Measurements from ENCODE around the gene PRRC2A. TPM values are rescaled to one million over a fixed set of nuclear protein-coding genes. Genes with fewer than 3 reads are reported as not detected.

PRRC2A gene
- total RNA-seq, 1 donor = 68.0 TPM

- H3K4me3 ChIP-seq (ENCODE audit: low read depth, low read length) = no peak overlapping the region
- TF ChIP-seq, protein P1, sequence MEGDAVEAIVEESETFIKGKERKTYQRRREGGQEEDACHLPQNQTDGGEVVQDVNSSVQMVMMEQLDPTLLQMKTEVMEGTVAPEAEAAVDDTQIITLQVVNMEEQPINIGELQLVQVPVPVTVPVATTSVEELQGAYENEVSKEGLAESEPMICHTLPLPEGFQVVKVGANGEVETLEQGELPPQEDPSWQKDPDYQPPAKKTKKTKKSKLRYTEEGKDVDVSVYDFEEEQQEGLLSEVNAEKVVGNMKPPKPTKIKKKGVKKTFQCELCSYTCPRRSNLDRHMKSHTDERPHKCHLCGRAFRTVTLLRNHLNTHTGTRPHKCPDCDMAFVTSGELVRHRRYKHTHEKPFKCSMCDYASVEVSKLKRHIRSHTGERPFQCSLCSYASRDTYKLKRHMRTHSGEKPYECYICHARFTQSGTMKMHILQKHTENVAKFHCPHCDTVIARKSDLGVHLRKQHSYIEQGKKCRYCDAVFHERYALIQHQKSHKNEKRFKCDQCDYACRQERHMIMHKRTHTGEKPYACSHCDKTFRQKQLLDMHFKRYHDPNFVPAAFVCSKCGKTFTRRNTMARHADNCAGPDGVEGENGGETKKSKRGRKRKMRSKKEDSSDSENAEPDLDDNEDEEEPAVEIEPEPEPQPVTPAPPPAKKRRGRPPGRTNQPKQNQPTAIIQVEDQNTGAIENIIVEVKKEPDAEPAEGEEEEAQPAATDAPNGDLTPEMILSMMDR (IDR thresholded peaks at IDR 0.05; ENCODE audit: insufficient read depth, low read length) = no peak
- DNase-seq (ENCODE audit: low read depth) = no peak
Observed at GRCh38 chr6:31639449-31639861, 18.9 kb downstream of the PRRC2A start.

DNA sequence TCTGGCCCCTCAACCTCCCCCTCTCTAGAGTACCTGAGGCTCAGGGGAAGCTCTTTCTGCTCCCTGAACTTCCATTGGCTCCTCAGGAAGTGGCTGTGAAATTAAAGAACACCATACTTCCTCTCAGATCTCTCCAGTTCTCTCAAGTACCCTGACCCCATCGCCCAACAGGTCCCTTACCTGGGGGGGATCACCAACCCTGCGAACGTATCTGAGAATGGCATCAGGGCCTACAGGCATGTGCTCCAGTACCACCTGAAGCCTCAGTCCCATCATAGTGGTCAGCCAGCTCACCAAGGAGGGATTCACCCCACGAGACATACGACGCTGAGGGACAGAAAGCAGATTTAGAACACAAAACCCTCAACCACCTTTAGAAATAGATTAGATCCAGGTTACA is 20.1 kb downstream of the PRRC2A start:
- no peak for DNase-seq (ENCODE audit: low read depth)
- TF ChIP-seq, protein P1 (IDR thresholded peaks at IDR 0.05; ENCODE audit: insufficient read depth, low read length) = no peak
- H3K4me3 ChIP-seq (ENCODE audit: low read depth, low read length) = no peak overlapping the region

GRCh38 chr6:31641370-31641769 is 20.9 kb downstream of the PRRC2A start:
- TF ChIP-seq, protein P1 (IDR thresholded peaks at IDR 0.05; ENCODE audit: insufficient read depth, low read length) = no peak

GRCh38 chr6:31642798-31643570 is 22.5 kb downstream of the PRRC2A start:
- DNase-seq (ENCODE audit: low read depth) = no peak
- H3K4me3 ChIP-seq (ENCODE audit: low read depth, low read length) = no peak overlapping the region
- TF ChIP-seq, protein P1 (IDR thresholded peaks at IDR 0.05; ENCODE audit: insufficient read depth, low read length) = no peak

More at GRCh38 chr6:31641370-31641769, 20.9 kb downstream of the PRRC2A start:
- no peak overlapping the region for H3K4me3 ChIP-seq (ENCODE audit: low read depth, low read length)
- no peak for DNase-seq (ENCODE audit: low read depth)

DNA sequence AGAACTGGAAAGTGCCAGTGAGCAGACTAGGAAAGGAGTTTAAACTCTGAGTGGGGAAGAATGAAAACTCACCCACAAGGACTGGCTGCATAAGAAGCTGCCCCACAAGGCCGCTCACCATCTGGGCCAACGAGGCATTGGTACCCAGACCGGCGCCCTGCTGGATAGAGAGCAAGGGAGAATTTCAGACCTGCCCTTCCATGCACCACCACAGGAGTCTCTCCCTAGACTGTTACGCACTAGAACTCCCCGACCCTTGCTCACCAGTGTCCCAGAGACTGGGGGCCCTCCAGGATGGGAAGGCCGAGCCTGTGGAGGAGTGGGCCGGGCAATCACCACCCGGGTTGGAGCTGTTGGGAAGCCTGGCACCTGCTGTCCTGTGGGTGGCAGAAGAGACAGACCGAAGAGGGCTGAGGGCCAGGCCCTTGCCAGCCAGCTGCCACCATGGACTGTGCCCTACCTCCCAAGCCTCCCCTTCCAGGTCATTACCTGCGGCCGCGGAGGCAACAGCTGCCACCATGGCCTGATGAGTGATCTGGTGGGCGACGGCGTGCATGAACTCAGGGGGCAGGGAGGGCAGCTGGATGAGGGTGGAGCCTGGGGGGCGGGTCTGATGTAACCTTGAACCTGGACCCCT is 23.4 kb downstream of the PRRC2A start:
- no peak for DNase-seq (ENCODE audit: low read depth)
- H3K4me3 ChIP-seq (ENCODE audit: low read depth, low read length) = no peak overlapping the region
- TF ChIP-seq, protein P1 (IDR thresholded peaks at IDR 0.05; ENCODE audit: insufficient read depth, low read length) = no peak

GRCh38 chr6:31645325-31645724 is 24.8 kb downstream of the PRRC2A start:
- TF ChIP-seq, protein P1 (IDR thresholded peaks at IDR 0.05; ENCODE audit: insufficient read depth, low read length) = no peak
- no peak for DNase-seq (ENCODE audit: low read depth)
- no peak overlapping the region for H3K4me3 ChIP-seq (ENCODE audit: low read depth, low read length)
